H1 (cell line): ENCODE data around the gene ZDHHC11. TPM values are rescaled to one million over a fixed set of nuclear protein-coding genes. Genes with fewer than 3 reads are reported as not detected.

Source experiments
- CTCF ChIA-PET: fragments of 300-600 bp; sonication (Branson Sonifier 250); formaldehyde crosslinking; loops from one replicate; lab custom pipeline; 2021; ENCODE audit not compliant: partially characterized antibody; lab: Charles Lee
- POLR2A ChIA-PET: fragments of 300-600 bp; sonication (Branson Sonifier 250); formaldehyde crosslinking; loops from one replicate; lab custom pipeline; 2021; ENCODE audit warnings: inconsistent platforms; ENCODE audit not compliant: partially characterized antibody; lab: Charles Lee
- DNase-seq, 2 experiments: peaks; one replicate each; pipeline versions ENCODE4 v3.0.0 to v3.0.0-alpha.2; 2010 to 2022; ENCODE audit warnings: low spot score in 2 of 2, low read depth in 1 of 2, mixed read lengths in 1 of 2
- FAIRE-seq: peaks from 2 replicates; lab custom pipeline; 2011; peaks lifted over from hg19 to GRCh38; lab: Jason Lieb, UNC
- H2AFZ ChIP-seq: 2 replicates; pipeline ENCODE4 v1.8.1; 2012; ENCODE audit warnings: low read length, inconsistent platforms
- H2AK5ac ChIP-seq: 2 replicates; pipeline ENCODE4 v1.6.1; 2013; ENCODE audit warnings: low read depth, low read length
- H2BK120ac ChIP-seq: replicated peaks from 2 replicates; pipeline ENCODE3; 2013; ENCODE audit warnings: low read depth, low read length, inconsistent platforms
- H2BK12ac ChIP-seq: 2 replicates; pipeline ENCODE4 v1.6.1; 2013; ENCODE audit warnings: low read depth, low read length
- H2BK15ac ChIP-seq: 2 replicates; pipeline ENCODE4 v1.6.1; 2013; ENCODE audit warnings: low read length
- H2BK20ac ChIP-seq: 2 replicates; pipeline ENCODE4 v1.6.1; 2013; ENCODE audit warnings: low read length
- H2BK5ac ChIP-seq: 2 replicates; pipeline ENCODE4 v1.6.1; 2013; ENCODE audit warnings: low read depth, low read length
- H3K14ac ChIP-seq: 2 replicates; pipeline ENCODE4 v1.6.1; 2013; ENCODE audit warnings: inconsistent platforms; ENCODE audit not compliant: insufficient read length
- H3K18ac ChIP-seq: 2 replicates; pipeline ENCODE4 v1.6.1; 2013; ENCODE audit warnings: low read length; ENCODE audit errors: extremely low read depth
- H3K23ac ChIP-seq: 2 replicates; pipeline ENCODE4 v1.6.1; 2013; ENCODE audit warnings: inconsistent platforms; ENCODE audit not compliant: insufficient read length
- H3K23me2 ChIP-seq: 2 replicates; pipeline ENCODE4 v1.6.1; 2013; ENCODE audit warnings: low read depth, low read length
- H3K27ac ChIP-seq: 2 replicates; pipeline ENCODE4 v1.6.1; 2011; ENCODE audit warnings: low read depth, low read length, inconsistent platforms
- H3K27me3 ChIP-seq, 4 experiments: replicated peaks in 1 of 4; 1 replicate in 1 of 4; 2 replicates in 3 of 4; pipeline versions ENCODE4 v1.6.1 to v1.8.1; 2011 to 2013; ENCODE audit warnings: low read length in 3 of 4, mild to moderate bottlenecking in 3 of 4, inconsistent platforms in 2 of 4, mixed read lengths in 2 of 4, moderate library complexity in 1 of 4; ENCODE audit not compliant: control insufficient read depth in 3 of 4, insufficient read depth in 3 of 4; ENCODE audit errors: extremely low read depth in 1 of 4
- H3K36me3 ChIP-seq, 4 experiments: 2 replicates each; pipeline versions ENCODE4 v1.6.1 to v1.8.1; 2011 to 2013; ENCODE audit warnings: mild to moderate bottlenecking in 4 of 4, low read length in 3 of 4, moderate library complexity in 2 of 4, control low read depth in 1 of 4, inconsistent platforms in 1 of 4; ENCODE audit not compliant: insufficient read depth in 4 of 4, control insufficient read depth in 2 of 4
- H3K4ac ChIP-seq: replicated peaks from 2 replicates; pipeline ENCODE3; 2013; ENCODE audit warnings: low read length, low read depth, mixed read lengths, inconsistent platforms; ENCODE audit not compliant: insufficient read length
- H3K4me1 ChIP-seq, 4 experiments: replicated peaks in 1 of 4; 1 replicate in 1 of 4; 2 replicates in 3 of 4; pipeline versions ENCODE4 v1.6.1 to v1.8.1; 2011 to 2013; ENCODE audit warnings: low read length in 3 of 4, inconsistent platforms in 2 of 4, mixed read lengths in 1 of 4; ENCODE audit not compliant: insufficient read depth in 4 of 4, control insufficient read depth in 3 of 4
- H3K4me2 ChIP-seq, 2 experiments: 2 replicates each; pipeline versions ENCODE4 v1.6.1 to v1.8.1; 2011 to 2013; ENCODE audit warnings: low read depth in 2 of 2, low read length in 2 of 2, control low read depth in 1 of 2, inconsistent platforms in 1 of 2, mild to moderate bottlenecking in 1 of 2; ENCODE audit not compliant: insufficient read depth in 1 of 2
- H3K4me3 ChIP-seq, 4 experiments: fragments of 200-600, 300-600 bp in 1 of 4; sonication (generic), shearing (Covaris generic), sonication (Bioruptor Twin) in 1 of 4; 2 replicates each; pipeline versions ENCODE4 v1.5.1 to v1.8.1; 2011 to 2016; ENCODE audit warnings: low read length in 4 of 4, low read depth in 3 of 4, control low read depth in 2 of 4, inconsistent platforms in 2 of 4, mild to moderate bottlenecking in 2 of 4, mixed read lengths in 1 of 4, moderate library complexity in 1 of 4; ENCODE audit not compliant: insufficient read depth in 2 of 4; ENCODE audit errors: extremely low read depth in 1 of 4
- H3K56ac ChIP-seq: replicated peaks from 2 replicates; pipeline ENCODE3; 2013; ENCODE audit warnings: low read depth, mild to moderate bottlenecking, mixed read lengths, low read length, inconsistent platforms; ENCODE audit not compliant: insufficient read length
- H3K79me1 ChIP-seq: 2 replicates; pipeline ENCODE4 v1.6.1; 2013; ENCODE audit warnings: low read depth, low read length, control low read depth
- H3K79me2 ChIP-seq, 2 experiments: 2 replicates each; pipeline versions ENCODE4 v1.6.1 to v1.8.1; 2012 to 2013; ENCODE audit warnings: low read length in 2 of 2, mild to moderate bottlenecking in 2 of 2, inconsistent platforms in 1 of 2; ENCODE audit not compliant: insufficient read depth in 2 of 2, control insufficient read depth in 1 of 2
- H3K9ac ChIP-seq, 4 experiments: replicated peaks in 1 of 4; 1 replicate in 1 of 4; 2 replicates in 3 of 4; pipeline versions ENCODE4 v1.6.1 to v1.8.1; 2011 to 2013; ENCODE audit warnings: low read depth in 3 of 4, low read length in 3 of 4, control low read depth in 2 of 4, mild to moderate bottlenecking in 2 of 4, moderate library complexity in 2 of 4, inconsistent platforms in 1 of 4; ENCODE audit errors: extremely low read depth in 1 of 4
- H3K9me3 ChIP-seq, 2 experiments: 2 replicates each; pipeline versions ENCODE4 v1.6.1 to v1.8.1; 2012 to 2013; ENCODE audit warnings: mild to moderate bottlenecking in 2 of 2, moderate library complexity in 2 of 2, control low read depth in 1 of 2, inconsistent platforms in 1 of 2, low read depth in 1 of 2, low read length in 1 of 2, mixed read lengths in 1 of 2; ENCODE audit not compliant: insufficient read depth in 2 of 2
- H4K20me1 ChIP-seq, 2 experiments: replicated peaks in 1 of 2; 2 replicates each; pipeline versions ENCODE3 to v1.8.1; 2011 to 2013; ENCODE audit warnings: inconsistent platforms in 2 of 2, low read length in 2 of 2, mild to moderate bottlenecking in 1 of 2; ENCODE audit not compliant: insufficient read depth in 2 of 2, control insufficient read depth in 1 of 2
- H4K5ac ChIP-seq: 2 replicates; pipeline ENCODE4 v1.6.1; 2013; ENCODE audit warnings: low read length, low read depth, mixed read lengths, inconsistent platforms; ENCODE audit not compliant: insufficient read length
- H4K8ac ChIP-seq: 2 replicates; pipeline ENCODE4 v1.8.0; 2013; ENCODE audit warnings: mild to moderate bottlenecking, moderate library complexity, low read length, inconsistent platforms; ENCODE audit not compliant: insufficient read depth; ENCODE audit errors: extremely low read depth
- H4K91ac ChIP-seq: replicated peaks from 2 replicates; pipeline ENCODE3; 2013; ENCODE audit warnings: low read length, mixed read lengths, inconsistent platforms; ENCODE audit not compliant: insufficient read length
- CBX8 ChIP-seq: fragments of 300-800, 300-1000 bp; sonication (generic); IDR thresholded peaks from 2 replicates; pipeline ENCODE4 v1.7.1; 2016; ENCODE audit warnings: low read depth, low read length, borderline replicate concordance
- CHD2 ChIP-seq: IDR thresholded peaks from 2 replicates; pipeline ENCODE4 v1.6.1; 2012; ENCODE audit warnings: low read length, improper control_type of control experiment
- CREB1 ChIP-seq: IDR thresholded peaks from 2 replicates; pipeline ENCODE4 v1.6.1; 2012; ENCODE audit warnings: inconsistent platforms
- CTBP2 ChIP-seq: IDR thresholded peaks from 2 replicates; pipeline ENCODE4 v1.7.0; 2011; ENCODE audit warnings: borderline replicate concordance, mild to moderate bottlenecking, moderate library complexity, mixed read lengths, low read length; ENCODE audit not compliant: insufficient read depth, insufficient read length
- EZH2 ChIP-seq: fragments of 200-600 bp; sonication (generic); IDR thresholded peaks from 2 replicates; pipeline ENCODE4 v1.7.1; 2012; ENCODE audit warnings: low read depth, mild to moderate bottlenecking, moderate library complexity, low read length, inconsistent platforms; ENCODE audit not compliant: severe bottlenecking
- GTF2F1 ChIP-seq: IDR thresholded peaks from 2 replicates; pipeline ENCODE4 v1.6.1; 2012; ENCODE audit warnings: low read depth, low read length, improper control_type of control experiment, borderline replicate concordance
- JUN ChIP-seq: IDR thresholded peaks from 2 replicates; pipeline ENCODE4 v1.6.1; 2011; ENCODE audit warnings: low read depth, mild to moderate bottlenecking, improper control_type of control experiment, low read length
- JUND ChIP-seq: IDR thresholded peaks from 2 replicates; pipeline ENCODE4 v1.6.1; 2011; ENCODE audit warnings: mild to moderate bottlenecking, improper control_type of control experiment, low read length
- KDM1A ChIP-seq: fragments of 200-600, 300-600 bp; sonication (generic); IDR thresholded peaks from 2 replicates; pipeline ENCODE4 v1.7.1; 2016; ENCODE audit warnings: mild to moderate bottlenecking, low read length, borderline replicate concordance
- KDM4A ChIP-seq: IDR thresholded peaks from one replicate; pipeline ENCODE4 v1.7.1; 2012; ENCODE audit warnings: low read depth, mild to moderate bottlenecking, moderate library complexity, low read length, inconsistent platforms; ENCODE audit not compliant: severe bottlenecking
- POLR2AphosphoS5 ChIP-seq: IDR thresholded peaks from 2 replicates; pipeline ENCODE4 v1.6.1; 2011; ENCODE audit warnings: low read depth, low read length
- RFX5 ChIP-seq: IDR thresholded peaks from 2 replicates; pipeline ENCODE4 v1.6.1; 2011; ENCODE audit warnings: low read depth, low read length, improper control_type of control experiment, borderline replicate concordance
- SRF ChIP-seq: IDR thresholded peaks from 2 replicates; pipeline ENCODE4 v1.6.1; 2011; ENCODE audit warnings: mild to moderate bottlenecking, low read depth, low read length, moderate library complexity
- TBP ChIP-seq: IDR thresholded peaks from 2 replicates; pipeline ENCODE4 v1.6.1; 2011; ENCODE audit warnings: low read depth, low read length, improper control_type of control experiment
- TCF12 ChIP-seq: IDR thresholded peaks from 2 replicates; pipeline ENCODE4 v1.6.1; 2011; ENCODE audit warnings: low read depth, mild to moderate bottlenecking, low read length
- ZNF274 ChIP-seq: IDR thresholded peaks from 2 replicates; pipeline ENCODE4 v1.7.0; 2012; ENCODE audit warnings: low read length, borderline replicate concordance; ENCODE audit errors: extremely low read depth
- WGBS, 2 experiments: shearing (Covaris generic) in 1 of 2; methylation state at CpG; one replicate each; pipeline versions ENCODE4 v1.1.6 to v1.1.7; 2013 to 2015; ENCODE audit warnings: low lambda C conversion rate in 2 of 2, mixed read lengths in 2 of 2, inconsistent platforms in 1 of 2, low coverage in 1 of 2, missing lambda C conversion rate in 1 of 2; ENCODE audit not compliant: insufficient replicate concordance in 2 of 2, insufficient coverage in 1 of 2, insufficient read length in 1 of 2; ENCODE audit errors: extremely low coverage in 1 of 2, missing lambda C conversion rate in 1 of 2; 5-methylcytosine and 5-hydroxymethylcytosine counted together
- polyA plus RNA-seq, 7 experiments: library from polyadenylated mRNA; depleted of rRNA in 3 of 7; stranded (reverse) in 5 of 7; unstranded in 2 of 7; fragments of >200 nt in 5 of 7; fragments of 200-250 nt in 2 of 7; gene quantifications; 1 replicate in 5 of 7; 2 replicates in 1 of 7; 4 replicates in 1 of 7; pipeline versions ENCODE4 v1.2.1 to v1.2.3, GENCODE V29; 2011 to 2013; ENCODE audit warnings: missing spikeins in 2 of 7, mixed read lengths in 2 of 7
- total RNA-seq: library from RNA; stranded (reverse); fragmentation: NEBNext Ultra II Directional; extraction: Animal tissue kit (Norgen Biotek cat#: 25700); gene quantifications from 2 replicates; pipeline ENCODE4 v1.2.1, GENCODE V29; 2021

ZDHHC11 gene
- total and polyA plus RNA-seq, 2 of the 8 experiments (the other 6 are each of a cell fraction or from before 2014, with no cell fraction given): 4.7 to 16.6 TPM

DNA sequence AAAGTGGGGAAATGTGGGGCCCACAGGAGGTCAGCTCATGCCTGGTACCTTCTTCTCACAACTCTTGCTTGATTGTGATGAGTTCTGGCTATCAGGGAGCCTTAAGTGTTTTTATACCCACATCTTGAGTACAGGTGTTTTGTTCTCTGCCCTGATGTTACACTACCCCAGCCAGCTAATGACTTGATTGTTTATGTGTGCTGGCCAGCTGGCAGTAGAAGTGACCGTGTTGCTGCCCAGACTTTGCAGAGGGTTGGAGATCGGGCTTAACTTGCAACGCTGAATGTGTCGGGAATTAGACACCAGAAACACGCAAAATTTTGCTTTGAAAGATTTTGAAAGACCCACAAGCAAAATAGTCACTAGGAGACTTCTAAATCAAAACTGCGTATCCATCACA is 49.3 kb downstream of the ZDHHC11 start:
- no peaks in the 10 kb centered on the region for H3K79me1 ChIP-seq
- WGBS, 2 experiments: 93% methylated on average over 6 of the region's 6 CpGs; no CpG with 5 or more reads in 1 of the 2 experiments
- no peak overlapping the region for H2BK12ac ChIP-seq
- no peak overlapping the region for H2BK20ac ChIP-seq
- no peak overlapping the region for H3K4ac ChIP-seq
- H2AFZ ChIP-seq: no peak overlapping the region
- no peak overlapping the region for H3K14ac ChIP-seq
- H3K23ac ChIP-seq: no peak overlapping the region
- CTCF ChIA-PET: interaction anchor here (0.8 kb wide), 1 partner anchor 23 kb away, joined by 3 read pairs; no protein-coding TSS in a partner anchor
- H2AK5ac ChIP-seq: no peak overlapping the region
- H4K5ac ChIP-seq: no peak overlapping the region
- no peak overlapping the region for H3K27ac ChIP-seq
- H4K8ac ChIP-seq: no peak overlapping the region
- no peaks in the 10 kb centered on the region for H4K20me1 ChIP-seq
- H3K79me2 ChIP-seq: no peaks in the 10 kb centered on the region
- no peak overlapping the region for H3K4me2 ChIP-seq
- DNase-seq: no peak
- no peak for FAIRE-seq
- POLR2A ChIA-PET: no interaction called here
- no peak overlapping the region for H3K4me3 ChIP-seq
- H3K56ac ChIP-seq: no peak overlapping the region
- no peak overlapping the region for H3K9ac ChIP-seq
- no peak overlapping the region for H2BK15ac ChIP-seq
- peaks cover 0 to 1% (median 0%) of the 10 kb centered on the region in 4 experiments; a peak in 1 of 7 replicates for H3K27me3 ChIP-seq
- H3K4me1 ChIP-seq: peaks cover 0 to 3% (median under 1%) of the 10 kb centered on the region in 4 experiments; a peak in 1 of 7 replicates
- H3K9me3 ChIP-seq: no peaks in the 10 kb centered on the region
- H3K36me3 ChIP-seq: no peaks in the 10 kb centered on the region
- no peak overlapping the region for H2BK5ac ChIP-seq
- no peaks in the 10 kb centered on the region for H3K23me2 ChIP-seq
- no peak overlapping the region for H4K91ac ChIP-seq
- H3K18ac ChIP-seq: no peak overlapping the region
- no peak overlapping the region for H2BK120ac ChIP-seq
- no peak for TF ChIP-seq GTF2F1
- no peak for TF ChIP-seq POLR2AphosphoS5
- TF ChIP-seq RFX5: no peak
- TF ChIP-seq SRF: no peak
- no peak for TF ChIP-seq KDM1A
- no peak for TF ChIP-seq TBP
- no peak for TF ChIP-seq TCF12
- TF ChIP-seq CBX8: no peak
- TF ChIP-seq JUN: no peak
- no peak for TF ChIP-seq EZH2
- TF ChIP-seq CTBP2: no peak
- TF ChIP-seq CREB1: no peak
- TF ChIP-seq CHD2: no peak
- TF ChIP-seq KDM4A: no peak
- no peak for TF ChIP-seq JUND
- TF ChIP-seq ZNF274: no peak
